ENCODE measurements around the gene TBCE. TPM values are rescaled to one million over a fixed set of nuclear protein-coding genes. Genes with fewer than 3 reads are reported as not detected.

The TBCE gene
- total and polyA plus RNA-seq, 9 of the 15 experiments (the other 6 are each of a cell fraction or from before 2014, with no cell fraction given), result 52.6 to 92.1 (median 82.1) TPM

- TF ChIP-seq BRF2 (IDR thresholded peaks at IDR 0.05; ENCODE audit: borderline replicate concordance, insufficient read depth, insufficient read length), result no peak
- no peak for TF ChIP-seq ADNP (tag; IDR thresholded peaks at IDR 0.05)
- TF ChIP-seq PRPF4 (IDR thresholded peaks at IDR 0.05; ENCODE audit: insufficient read depth, low read depth, low read length, poor library complexity, severe bottlenecking), result no peak
- no peak for TF ChIP-seq RBM34 (IDR thresholded peaks at IDR 0.05; ENCODE audit: borderline replicate concordance, insufficient read depth, low read length)
- no peak for TF ChIP-seq MYNN (IDR thresholded peaks at IDR 0.05)
- TF ChIP-seq MYNN (CRISPR knock-in tag; IDR thresholded peaks at IDR 0.05), result no peak
- TF ChIP-seq BRCA1 (IDR thresholded peaks at IDR 0.05), result no peak
- no peak for TF ChIP-seq BRCA1 (CRISPR knock-in tag; IDR thresholded peaks at IDR 0.05)
- no peak for TF ChIP-seq ZKSCAN3 (CRISPR knock-in tag; IDR thresholded peaks at IDR 0.05)
- TF ChIP-seq ZNF717 (CRISPR knock-in tag; IDR thresholded peaks at IDR 0.05), result no peak
- TF ChIP-seq ZBTB40 (IDR thresholded peaks at IDR 0.05), result peak; percentile 95
- TF ChIP-seq ZBTB40 (CRISPR knock-in tag; IDR thresholded peaks at IDR 0.05), result no peak
- peak; percentile 60; the same call in 1 of the 2 replicates for TF ChIP-seq FOXK1 (CRISPR knock-in tag; IDR thresholded peaks at IDR 0.05; ENCODE audit: borderline replicate concordance)
- TF ChIP-seq ARNT (IDR thresholded peaks at IDR 0.05), result peak in 1 of 2 experiments; percentile 42; a peak in 3 of 4 replicates
Observed at GRCh38 chr1:235367000-235367908, at the start of gene TBCE (continued).
